Epithelial cell of proximal tubule (primary cell): Measurements from ENCODE around the gene SLC7A14. TPM values are rescaled to one million over a fixed set of nuclear protein-coding genes. Genes with fewer than 3 reads are reported as not detected.

Source experiments
- DNase-seq: peaks from one replicate; pipeline ENCODE4 v3.0.0-alpha.2; 2011; ENCODE audit warnings: low read depth
- H3K4me3 ChIP-seq: 2 replicates; pipeline ENCODE4 v1.5.1; 2011; ENCODE audit warnings: low read depth, mild to moderate bottlenecking, low read length
- total RNA-seq: library from RNA; depleted of rRNA; stranded (reverse); fragments of >200 nt; gene quantifications from 2 replicates; pipeline ENCODE4 v1.2.3, GENCODE V29; 2015
- TF ChIP-seq, protein P1 (sequence below): conservative IDR thresholded peaks from 2 replicates; pipeline ENCODE4 v1.5.1; 2012; ENCODE audit warnings: low read depth, mild to moderate bottlenecking, low read length

Gene SLC7A14
- total RNA-seq, 1 donor from 2014 or later = 0.12 TPM

DNA sequence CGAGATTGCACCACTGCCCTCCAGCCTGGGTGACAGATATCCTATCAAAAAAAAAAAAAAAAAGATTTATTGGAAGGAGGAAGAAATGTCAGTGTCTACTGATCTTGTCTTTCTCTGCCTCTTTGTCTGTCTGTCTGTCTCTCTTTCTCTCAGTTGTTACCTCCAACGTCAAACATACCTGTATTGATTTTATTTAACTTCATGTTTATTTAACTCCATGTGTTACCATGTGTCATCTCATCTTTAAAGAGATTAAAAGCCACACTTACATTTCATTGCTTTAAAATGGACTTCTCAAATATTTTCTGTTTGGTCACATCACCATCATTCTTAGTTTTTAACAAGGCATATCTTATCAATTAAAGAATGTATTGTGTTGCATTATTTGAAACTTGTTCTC lies 157.8 kb downstream of the SLC7A14 start:
- no peak overlapping the region for H3K4me3 ChIP-seq
- no peak for DNase-seq
- TF ChIP-seq, protein P1, sequence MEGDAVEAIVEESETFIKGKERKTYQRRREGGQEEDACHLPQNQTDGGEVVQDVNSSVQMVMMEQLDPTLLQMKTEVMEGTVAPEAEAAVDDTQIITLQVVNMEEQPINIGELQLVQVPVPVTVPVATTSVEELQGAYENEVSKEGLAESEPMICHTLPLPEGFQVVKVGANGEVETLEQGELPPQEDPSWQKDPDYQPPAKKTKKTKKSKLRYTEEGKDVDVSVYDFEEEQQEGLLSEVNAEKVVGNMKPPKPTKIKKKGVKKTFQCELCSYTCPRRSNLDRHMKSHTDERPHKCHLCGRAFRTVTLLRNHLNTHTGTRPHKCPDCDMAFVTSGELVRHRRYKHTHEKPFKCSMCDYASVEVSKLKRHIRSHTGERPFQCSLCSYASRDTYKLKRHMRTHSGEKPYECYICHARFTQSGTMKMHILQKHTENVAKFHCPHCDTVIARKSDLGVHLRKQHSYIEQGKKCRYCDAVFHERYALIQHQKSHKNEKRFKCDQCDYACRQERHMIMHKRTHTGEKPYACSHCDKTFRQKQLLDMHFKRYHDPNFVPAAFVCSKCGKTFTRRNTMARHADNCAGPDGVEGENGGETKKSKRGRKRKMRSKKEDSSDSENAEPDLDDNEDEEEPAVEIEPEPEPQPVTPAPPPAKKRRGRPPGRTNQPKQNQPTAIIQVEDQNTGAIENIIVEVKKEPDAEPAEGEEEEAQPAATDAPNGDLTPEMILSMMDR = no peak

DNA sequence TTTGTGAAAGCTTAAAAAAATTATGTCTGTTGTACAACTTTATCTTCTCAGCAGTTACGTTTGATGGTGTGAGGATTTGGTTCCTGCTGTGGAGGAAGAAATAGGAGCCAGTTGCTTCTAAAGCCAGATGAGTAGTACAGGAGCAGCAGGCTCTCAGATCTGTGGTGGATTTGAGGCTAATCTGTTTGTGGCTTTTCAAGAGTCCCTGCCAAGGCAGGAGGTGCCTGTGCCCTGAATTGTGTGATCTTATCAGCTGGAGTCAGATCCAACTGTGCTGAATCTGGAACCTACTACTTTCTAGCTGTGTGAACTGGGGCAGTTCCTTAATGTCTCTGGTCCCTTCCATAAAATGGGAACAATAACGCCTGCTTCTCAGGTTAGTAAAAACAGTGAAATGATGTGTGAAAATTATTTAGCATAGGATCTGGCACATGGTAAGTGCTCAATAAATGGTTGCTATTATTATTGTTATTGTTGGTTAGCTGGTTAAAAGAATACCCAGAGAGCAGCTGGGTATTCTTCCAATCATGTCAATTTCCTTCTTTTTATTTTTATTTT lies 159.6 kb downstream of the SLC7A14 start:
- TF ChIP-seq, protein P1 = no peak
- no peak for DNase-seq
- H3K4me3 ChIP-seq = no peak overlapping the region

DNA sequence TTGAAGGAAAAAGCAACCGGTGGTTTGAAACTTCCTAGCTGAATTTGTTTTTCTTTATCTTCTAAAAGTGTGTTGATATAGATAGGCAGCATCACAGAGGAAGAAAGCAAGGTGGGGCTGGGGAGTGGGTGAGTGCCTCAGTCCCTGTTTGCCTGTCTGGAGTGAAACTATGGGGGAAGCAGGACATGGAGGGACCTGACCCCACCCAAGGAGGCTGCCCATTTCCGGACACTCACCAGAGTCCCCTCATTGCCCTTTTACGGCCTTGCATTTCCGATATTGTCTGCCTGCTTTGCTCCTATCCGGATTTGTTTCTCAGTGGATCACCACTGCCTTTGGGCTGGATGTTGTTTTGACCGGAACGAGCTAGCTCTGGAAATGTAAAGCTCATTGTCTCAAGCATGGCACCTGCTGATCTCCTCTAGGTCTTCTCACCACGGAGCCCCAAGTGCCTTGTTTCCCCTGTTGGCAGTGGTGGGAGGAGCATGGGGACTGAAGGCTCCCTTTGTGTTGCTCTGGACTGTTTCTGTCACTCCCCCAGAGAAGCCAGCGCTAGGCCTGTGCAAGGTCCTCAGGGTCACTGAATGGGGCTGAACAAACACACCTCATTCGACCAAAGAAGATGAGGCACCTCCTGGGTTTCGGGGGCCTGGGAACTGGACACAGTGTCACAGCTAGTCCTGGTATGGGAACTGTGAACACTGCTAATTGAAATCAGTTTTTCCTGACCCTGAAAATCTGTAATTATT lies 160.2 kb downstream of the SLC7A14 start:
- DNase-seq = no peak
- TF ChIP-seq, protein P1 = no peak
- H3K4me3 ChIP-seq = no peak overlapping the region

DNA sequence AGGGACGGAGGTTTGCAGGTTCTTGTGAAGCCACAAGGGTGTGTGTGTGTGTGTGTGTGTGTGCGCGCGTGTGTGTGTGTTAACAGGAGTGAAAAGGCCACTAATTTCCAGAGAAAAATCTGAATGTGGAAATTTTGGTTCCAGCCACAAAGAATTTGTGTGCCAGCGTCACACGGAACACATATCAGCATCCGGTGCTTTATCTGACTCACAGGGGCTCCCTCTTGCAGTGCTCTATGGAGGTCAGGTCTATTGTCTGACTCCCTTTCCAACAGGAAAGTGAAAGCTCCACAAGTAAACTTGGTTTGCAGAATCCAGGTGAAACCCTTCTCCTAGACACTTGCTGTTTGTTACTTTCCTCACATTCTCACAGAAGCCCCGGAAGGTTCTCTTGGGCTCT lies 161.0 kb downstream of the SLC7A14 start:
- no peak for DNase-seq
- TF ChIP-seq, protein P1 = no peak
- no peak overlapping the region for H3K4me3 ChIP-seq

DNA sequence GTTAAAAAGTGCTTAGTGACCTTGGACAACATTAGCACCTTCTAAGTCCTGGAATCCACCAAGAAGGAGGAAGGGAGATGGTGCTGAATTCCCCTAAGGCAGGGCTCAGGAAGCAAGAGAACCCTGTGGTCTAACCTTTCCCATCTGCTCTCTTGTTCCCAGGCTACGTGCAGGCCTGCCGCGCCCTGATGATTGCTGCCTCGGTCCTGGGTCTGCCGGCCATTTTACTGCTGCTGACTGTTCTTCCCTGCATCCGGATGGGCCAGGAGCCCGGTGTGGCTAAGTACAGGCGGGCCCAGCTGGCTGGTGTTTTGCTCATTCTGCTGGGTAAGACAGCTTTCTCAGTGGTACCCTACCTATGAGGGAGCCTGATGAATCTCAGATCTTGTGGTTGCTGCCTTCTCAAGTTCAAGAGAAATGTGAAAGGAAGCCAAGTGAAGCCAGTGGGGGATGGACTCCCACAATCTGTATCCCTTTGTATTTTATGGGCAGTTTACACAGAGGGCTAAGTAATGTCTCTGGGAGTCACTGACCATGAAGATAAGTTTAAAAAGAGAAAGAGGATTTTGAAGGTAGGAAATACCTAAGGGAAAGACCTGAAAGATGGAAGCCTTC lies 162.8 kb downstream of the SLC7A14 start:
- DNase-seq = no peak
- TF ChIP-seq, protein P1 = no peak

DNA sequence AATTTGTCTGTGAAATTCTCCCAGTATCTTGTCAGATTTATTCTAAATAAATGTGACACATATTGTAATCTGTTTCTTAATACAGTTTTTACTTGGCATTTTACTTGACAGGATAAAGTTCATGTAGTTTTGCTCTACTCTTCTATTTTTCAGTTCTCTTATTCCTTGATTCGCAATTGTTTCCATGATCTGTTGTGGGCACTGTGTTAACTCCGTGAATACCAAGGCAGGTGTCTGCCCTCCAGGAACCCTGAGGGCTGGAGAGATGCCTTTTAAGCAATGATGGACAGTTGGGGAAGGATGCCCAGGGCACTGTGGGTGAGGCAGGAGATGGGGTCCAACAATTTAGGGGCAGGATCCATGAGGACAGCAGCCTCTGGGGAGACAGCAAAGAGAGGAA lies 164.1 kb downstream of the SLC7A14 start:
- no peak overlapping the region for H3K4me3 ChIP-seq
- TF ChIP-seq, protein P1 = no peak
- no peak for DNase-seq

More for the DNA sequence above, 162.8 kb downstream of the SLC7A14 start:
- no peak overlapping the region for H3K4me3 ChIP-seq
